ENCODE measurements around the gene HIP1R. TPM values are rescaled to one million over a fixed set of nuclear protein-coding genes. Genes with fewer than 3 reads are reported as not detected.

The HIP1R gene
- polyA plus RNA-seq, 1 donor from 2014 or later: 58.3 TPM

GRCh38 chr12:122839907-122840554 is 4.8 kb downstream of the HIP1R start:
- Mint-ChIP-seq H3K27ac (peak overlapping the region in 2 of 3 donors; percentile 16 to 64), H3K4me1 (peaks cover 40 to 63% (median 47%) of the 10 kb centered on the region in 3 donors), H3K36me3 (no peaks in the 10 kb centered on the region), H3K27me3 (peaks cover 1% of the 10 kb centered on the region), H3K9me3 (no peaks in the 10 kb centered on the region), H3K4me3 (peak overlapping the region in 3 of 4 donors; percentile 49 to 74 (median 49))

- H3K4me3 Mint-ChIP-seq: peak overlapping the region in 3 of 4 donors; percentile 49 to 85 (median 74)
- H3K27me3 Mint-ChIP-seq: peaks cover 1% of the 10 kb centered on the region
- H3K36me3 Mint-ChIP-seq: no peaks in the 10 kb centered on the region
- no peaks in the 10 kb centered on the region for H3K9me3 Mint-ChIP-seq
- H3K27ac Mint-ChIP-seq: peak overlapping the region in 1 of 3 donors; percentile 64
- peaks cover 40 to 63% (median 47%) of the 10 kb centered on the region in 3 donors for H3K4me1 Mint-ChIP-seq
Observed at GRCh38 chr12:122840580-122841513, 5.6 kb downstream of the HIP1R start.

GRCh38 chr12:122841544-122842321 is 6.5 kb downstream of the HIP1R start:
- Mint-ChIP-seq H3K4me1 (peaks cover 34 to 57% (median 44%) of the 10 kb centered on the region in 3 donors), H3K27ac (peak overlapping the region in 1 of 3 donors; percentile 83), H3K36me3 (no peaks in the 10 kb centered on the region), H3K27me3 (peaks cover 1% of the 10 kb centered on the region), H3K4me3 (peak overlapping the region in 3 of 4 donors; percentile 41 to 85 (median 65)), H3K9me3 (no peaks in the 10 kb centered on the region)

GRCh38 chr12:122842505-122843405 is 7.5 kb downstream of the HIP1R start:
- no peak overlapping the region for H3K4me3 Mint-ChIP-seq
- no peaks in the 10 kb centered on the region for H3K9me3 Mint-ChIP-seq
- peaks cover 1% of the 10 kb centered on the region for H3K27me3 Mint-ChIP-seq
- no peaks in the 10 kb centered on the region for H3K36me3 Mint-ChIP-seq
- H3K4me1 Mint-ChIP-seq: peaks cover 25 to 49% (median 33%) of the 10 kb centered on the region in 3 donors
- H3K27ac Mint-ChIP-seq: no peak overlapping the region

- Mint-ChIP-seq H3K4me3 (peak overlapping the region in 1 of 4 donors; percentile 78), H3K4me1 (peaks cover 18 to 42% (median 26%) of the 10 kb centered on the region in 3 donors), H3K27ac (peak overlapping the region in 1 of 3 donors; percentile 25), H3K27me3 (peaks cover 1% of the 10 kb centered on the region), H3K9me3 (no peaks in the 10 kb centered on the region), H3K36me3 (no peaks in the 10 kb centered on the region)
Observed at GRCh38 chr12:122843455-122843854, 8.2 kb downstream of the HIP1R start.

GRCh38 chr12:122844366-122844971 is 9.2 kb downstream of the HIP1R start:
- no peaks in the 10 kb centered on the region for H3K36me3 Mint-ChIP-seq

GRCh38 chr12:122845041-122845864 is 10.0 kb downstream of the HIP1R start:
- Mint-ChIP-seq H3K36me3 (no peaks in the 10 kb centered on the region), H3K27me3 (no peaks in the 10 kb centered on the region), H3K4me1 (peaks cover 6 to 27% (median 15%) of the 10 kb centered on the region in 3 donors), H3K27ac (peak overlapping the region in 1 of 3 donors; percentile 27), H3K9me3 (no peaks in the 10 kb centered on the region), H3K4me3 (no peak overlapping the region)

More at GRCh38 chr12:122844366-122844971, 9.2 kb downstream of the HIP1R start:
- no peaks in the 10 kb centered on the region for H3K9me3 Mint-ChIP-seq
- peak overlapping the region in 1 of 4 donors; percentile 79 for H3K4me3 Mint-ChIP-seq
- H3K4me1 Mint-ChIP-seq: peaks cover 9 to 32% (median 17%) of the 10 kb centered on the region in 3 donors
- H3K27me3 Mint-ChIP-seq: no peaks in the 10 kb centered on the region
- H3K27ac Mint-ChIP-seq: peak overlapping the region in 1 of 3 donors; percentile 28

- no peaks in the 10 kb centered on the region for H3K9me3 Mint-ChIP-seq
Observed at GRCh38 chr12:122845865-122846621, 10.8 kb downstream of the HIP1R start.

GRCh38 chr12:122846622-122847515 is 11.6 kb downstream of the HIP1R start:
- Mint-ChIP-seq H3K27ac (no peak overlapping the region), H3K4me3 (no peak overlapping the region), H3K9me3 (no peaks in the 10 kb centered on the region), H3K36me3 (no peaks in the 10 kb centered on the region), H3K27me3 (no peaks in the 10 kb centered on the region), H3K4me1 (peaks cover 4 to 15% (median 5%) of the 10 kb centered on the region in 3 donors)

More at GRCh38 chr12:122845865-122846621, 10.8 kb downstream of the HIP1R start:
- peaks cover 6 to 23% (median 11%) of the 10 kb centered on the region in 3 donors for H3K4me1 Mint-ChIP-seq
- no peak overlapping the region for H3K4me3 Mint-ChIP-seq
- no peaks in the 10 kb centered on the region for H3K36me3 Mint-ChIP-seq
- H3K27me3 Mint-ChIP-seq: no peaks in the 10 kb centered on the region
- H3K27ac Mint-ChIP-seq: peak overlapping the region in 2 of 3 donors; percentile 27 to 32

GRCh38 chr12:122847516-122847836 is 12.2 kb downstream of the HIP1R start:
- no peaks in the 10 kb centered on the region for H3K27me3 Mint-ChIP-seq
- no peaks in the 10 kb centered on the region for H3K36me3 Mint-ChIP-seq
- H3K9me3 Mint-ChIP-seq: no peaks in the 10 kb centered on the region
- H3K4me3 Mint-ChIP-seq: no peak overlapping the region
- H3K27ac Mint-ChIP-seq: no peak overlapping the region
- H3K4me1 Mint-ChIP-seq: peaks cover 0 to 9% (median 0%) of the 10 kb centered on the region in 3 donors

- Mint-ChIP-seq H3K4me3 (no peak overlapping the region), H3K27me3 (no peaks in the 10 kb centered on the region), H3K36me3 (no peaks in the 10 kb centered on the region), H3K27ac (no peak overlapping the region), H3K4me1 (peaks cover 0 to 8% (median 0%) of the 10 kb centered on the region in 3 donors), H3K9me3 (no peaks in the 10 kb centered on the region)
Observed at GRCh38 chr12:122847921-122848421, 12.7 kb downstream of the HIP1R start.

All from IgD-negative memory B cell (primary cell).